PC-3 (cell line): ENCODE results near the gene EPHB3.

Experiments
- CTCF ChIP-seq: fragments of 300-600 bp; sonication (generic); conservative IDR thresholded peaks from 2 replicates; pipeline ENCODE4 v1.5.1; 2017; ENCODE audit warnings: antibody characterized with exemption, low read depth, mild to moderate bottlenecking, low read length
- EZH2 ChIP-seq: fragments of 300-600 bp; sonication (generic); IDR thresholded peaks from one replicate; pipeline ENCODE4 v1.6.1; 2017; ENCODE audit warnings: antibody characterized with exemption, mild to moderate bottlenecking, low read length; ENCODE audit not compliant: unreplicated experiment

DNA sequence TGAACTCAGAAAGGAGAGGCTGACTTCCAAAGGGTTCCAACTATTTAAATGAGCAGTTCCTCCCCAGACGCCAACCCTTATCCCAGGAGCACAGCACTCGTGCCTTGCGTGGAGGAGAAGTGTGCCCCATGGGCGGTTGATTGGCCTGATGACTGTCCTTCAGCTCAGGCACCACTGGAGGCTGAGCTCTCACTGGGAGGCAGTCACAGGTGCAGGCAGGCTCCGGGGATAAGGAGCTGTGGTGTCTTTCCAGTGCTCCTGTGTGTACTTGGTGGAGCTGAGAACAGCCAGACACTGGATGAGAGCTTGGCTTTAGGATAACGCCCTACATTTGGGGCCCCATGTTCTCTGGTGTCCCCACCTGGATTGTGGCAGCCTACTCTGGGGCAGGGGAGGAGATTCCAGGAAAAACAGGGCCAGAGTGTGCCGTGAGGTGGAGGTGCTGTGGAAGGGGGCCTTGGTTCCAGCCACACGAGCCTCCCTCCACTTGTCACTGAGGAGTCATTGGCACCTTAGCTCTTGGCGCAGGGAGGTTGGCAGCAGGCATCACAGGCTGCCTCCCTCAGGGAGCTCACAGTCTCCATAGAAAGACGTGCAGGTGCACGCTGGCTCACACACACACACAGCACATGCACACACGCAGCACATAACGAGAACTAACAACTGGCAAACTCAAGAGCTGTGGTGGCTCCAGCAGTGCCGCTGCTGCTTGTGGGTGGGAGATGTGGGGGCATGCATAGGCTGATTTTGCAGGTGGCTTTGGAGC is 22.7 kb upstream of the EPHB3 start:
- TF ChIP-seq CTCF (no peak), EZH2 (no peak)
